Measurements from ENCODE around the gene UBAC2. TPM values are rescaled to one million over a fixed set of nuclear protein-coding genes. Genes with fewer than 3 reads are reported as not detected.
"Not testable (repeated sequence)": the region's sequence is repeated elsewhere in the genome, so short reads cannot be mapped to it uniquely, and the experiment has no call there.

Gene UBAC2
- total and polyA plus RNA-seq, 5 donors from 2014 or later: 62.8 to 122 (median 101) TPM

DNA sequence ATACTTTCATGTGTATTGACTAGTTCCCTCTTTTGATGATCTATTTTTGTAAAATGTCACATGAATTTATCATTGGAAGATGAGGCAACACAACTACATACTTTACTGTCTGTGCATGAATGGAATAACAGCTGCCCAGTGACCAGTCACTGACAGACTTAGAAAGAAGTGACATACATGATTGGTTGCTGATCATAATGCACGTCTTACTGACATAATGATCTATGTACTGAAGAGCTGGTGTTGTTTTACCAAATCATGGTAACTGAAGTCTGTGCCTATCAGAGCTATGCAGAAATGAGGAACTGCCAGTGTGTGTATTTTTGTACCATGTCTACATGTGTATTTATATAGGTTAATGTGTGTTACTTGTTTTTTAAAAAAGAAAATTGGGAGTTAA is 31.1 kb downstream of the UBAC2 start:
- H3K27ac Mint-ChIP-seq: peak overlapping the region; percentile 49 to 86 (median 52)
- Histone ChIP-seq H3K27me3 (ENCODE audit: control insufficient read depth, insufficient read depth, low read length) (no peaks in the 10 kb centered on the region), H3K4me3 (ENCODE audit: low read depth, low read length) (no peak overlapping the region), H3K4me1 (ENCODE audit: control insufficient read depth, insufficient read depth, low read length, poor library complexity, severe bottlenecking) (peaks cover 25% of the 10 kb centered on the region), H3K36me3 (ENCODE audit: control insufficient read depth, insufficient read depth, low read length) (no peaks in the 10 kb centered on the region), H3K9me3 (ENCODE audit: control insufficient read depth in 2 of 2, low read length in 2 of 2) (no peaks in the 10 kb centered on the region), H3K27ac (ENCODE audit: insufficient read depth, low read length, poor library complexity, severe bottlenecking) (peak overlapping the region; percentile 19)
- DNase-seq (no peak), ATAC-seq (ENCODE audit: low read depth in 2 of 2) (peak in 1 of 2 donors; percentile 19)
- no peaks in the 10 kb centered on the region for H3K9me3 Mint-ChIP-seq
- peaks cover 32 to 78% (median 49%) of the 10 kb centered on the region in 4 donors for H3K4me1 Mint-ChIP-seq
- no peaks in the 10 kb centered on the region for H3K27me3 Mint-ChIP-seq
- peaks cover 32% of the 10 kb centered on the region for H3K36me3 Mint-ChIP-seq
- peak overlapping the region in 3 of 4 donors; percentile 17 to 69 (median 40) for H3K4me3 Mint-ChIP-seq

DNA sequence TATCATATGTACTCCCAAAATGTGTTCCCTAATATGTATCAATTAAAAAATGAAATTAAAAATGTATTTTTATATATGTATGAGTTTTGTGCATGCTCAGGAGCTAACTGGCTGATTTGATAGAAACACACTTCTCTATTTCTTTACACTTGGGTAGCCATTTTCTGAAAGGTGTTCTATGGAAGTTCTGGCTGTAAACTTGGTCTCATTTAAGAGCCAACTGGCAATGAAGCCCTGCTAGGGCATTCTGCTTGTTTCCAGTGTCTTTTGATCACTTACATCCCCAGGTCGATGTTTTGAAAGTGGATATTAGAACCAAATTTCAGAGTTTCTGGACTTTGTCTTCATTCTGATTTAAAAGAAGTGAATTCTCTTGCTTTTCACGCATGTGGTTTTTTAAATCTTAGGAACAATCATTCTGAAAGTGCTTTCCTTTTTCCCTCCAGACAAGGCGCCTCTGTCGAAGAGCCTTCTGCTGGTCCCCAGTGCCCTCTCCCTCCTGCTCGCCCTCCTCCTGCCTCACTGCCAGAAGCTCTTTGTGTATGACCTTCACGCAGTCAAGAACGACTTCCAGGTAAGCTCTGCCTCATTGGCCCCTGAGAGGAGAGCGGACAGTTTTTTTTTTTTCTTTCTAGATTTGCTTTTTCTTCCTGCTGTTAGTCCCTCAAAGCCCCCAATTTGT is 37.5 kb downstream of the UBAC2 start:
- H3K9me3 Mint-ChIP-seq: no peaks in the 10 kb centered on the region
- Histone ChIP-seq H3K9me3 (ENCODE audit: control insufficient read depth in 2 of 2, low read length in 2 of 2) (no peaks in the 10 kb centered on the region), H3K4me3 (ENCODE audit: low read depth, low read length) (peak overlapping the region; percentile 79), H3K4me1 (ENCODE audit: control insufficient read depth, insufficient read depth, low read length, poor library complexity, severe bottlenecking) (peaks cover 22% of the 10 kb centered on the region), H3K36me3 (ENCODE audit: control insufficient read depth, insufficient read depth, low read length) (peaks cover 20% of the 10 kb centered on the region), H3K27me3 (ENCODE audit: control insufficient read depth, insufficient read depth, low read length) (no peaks in the 10 kb centered on the region), H3K27ac (ENCODE audit: insufficient read depth, low read length, poor library complexity, severe bottlenecking) (peak overlapping the region; percentile 80)
- ATAC-seq (ENCODE audit: low read depth in 2 of 2) (peak; percentile 81 to 83), DNase-seq (peak; percentile 16 to 66 (median 37))
- H3K27ac Mint-ChIP-seq: peak overlapping the region; percentile 95 to 99 (median 98)
- H3K36me3 Mint-ChIP-seq: peaks cover 32% of the 10 kb centered on the region
- H3K27me3 Mint-ChIP-seq: no peaks in the 10 kb centered on the region
- H3K4me1 Mint-ChIP-seq: peaks cover 38 to 67% (median 46%) of the 10 kb centered on the region in 4 donors
- H3K4me3 Mint-ChIP-seq: peak overlapping the region; percentile 72 to 93 (median 86)

DNA sequence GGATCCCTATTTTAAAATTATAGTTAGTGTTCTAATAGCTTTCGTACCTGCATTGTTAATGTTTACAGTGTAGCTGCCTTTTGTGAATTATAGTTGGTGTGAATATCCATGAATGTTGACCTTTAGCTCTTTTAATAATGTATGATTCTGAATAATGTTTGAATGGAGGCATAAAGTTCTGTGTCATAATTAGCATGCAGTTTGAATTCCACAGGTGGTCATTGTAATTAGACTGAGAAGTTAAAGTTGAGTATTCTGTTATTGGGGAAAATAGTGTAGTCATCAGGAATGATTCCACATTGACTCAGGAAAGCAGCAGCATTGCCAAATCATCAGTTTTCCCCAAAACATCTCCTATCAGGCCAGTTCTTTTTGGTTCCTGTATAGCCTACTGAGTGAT is 45.4 kb downstream of the UBAC2 start:
- Mint-ChIP-seq H3K9me3 (peaks cover 0 to 7% (median 0%) of the 10 kb centered on the region in 7 donors), H3K36me3 (peaks cover 43% of the 10 kb centered on the region), H3K27me3 (no peaks in the 10 kb centered on the region), H3K4me1 (peaks cover 19 to 28% (median 25%) of the 10 kb centered on the region in 4 donors), H3K4me3 (no peak overlapping the region), H3K27ac (peak overlapping the region in 2 of 3 donors; percentile 7 to 42)
- DNase-seq: no peak
- H3K27me3 ChIP-seq (ENCODE audit: control insufficient read depth, insufficient read depth, low read length): no peaks in the 10 kb centered on the region
- H3K27ac ChIP-seq (ENCODE audit: insufficient read depth, low read length, poor library complexity, severe bottlenecking): no peak overlapping the region
- H3K36me3 ChIP-seq (ENCODE audit: control insufficient read depth, insufficient read depth, low read length): peaks cover 34% of the 10 kb centered on the region
- H3K4me3 ChIP-seq (ENCODE audit: low read depth, low read length): no peak overlapping the region
- no peaks in the 10 kb centered on the region for H3K4me1 ChIP-seq (ENCODE audit: control insufficient read depth, insufficient read depth, low read length, poor library complexity, severe bottlenecking)
- ATAC-seq (ENCODE audit: low read depth in 2 of 2): no peak
- H3K9me3 ChIP-seq (ENCODE audit: control insufficient read depth in 2 of 2, low read length in 2 of 2): no peaks in the 10 kb centered on the region

DNA sequence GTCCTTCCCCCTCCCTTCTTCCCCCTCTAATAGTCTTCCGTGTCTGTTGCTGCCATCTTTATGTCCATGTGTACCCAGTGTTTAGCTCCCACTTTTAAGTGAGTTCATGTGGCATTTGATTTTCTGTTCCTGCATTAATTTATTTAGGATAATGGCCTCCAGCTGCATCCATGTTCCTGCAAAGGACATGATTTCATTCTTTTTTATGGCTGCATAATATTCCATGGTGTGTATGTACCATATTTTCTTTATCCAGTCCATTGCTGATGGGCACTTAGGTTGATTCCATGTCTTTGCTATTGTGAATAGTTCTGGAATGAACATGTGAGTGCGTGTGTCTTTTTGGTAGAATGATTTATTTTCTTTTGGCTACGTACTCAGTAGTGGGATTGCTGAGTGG is 48.5 kb downstream of the UBAC2 start:
- peaks cover 12 to 41% (median 28%) of the 10 kb centered on the region in 4 donors for H3K4me1 Mint-ChIP-seq
- H3K9me3 Mint-ChIP-seq; H3K9me3 ChIP-seq (ENCODE audit: control insufficient read depth in 2 of 2, low read length in 2 of 2); H3K4me1 ChIP-seq (ENCODE audit: control insufficient read depth, insufficient read depth, low read length, poor library complexity, severe bottlenecking); H3K4me3 Mint-ChIP-seq; H3K4me3 ChIP-seq (ENCODE audit: low read depth, low read length); ATAC-seq (ENCODE audit: low read depth in 2 of 2); H3K27ac ChIP-seq (ENCODE audit: insufficient read depth, low read length, poor library complexity, severe bottlenecking); H3K27me3 ChIP-seq (ENCODE audit: control insufficient read depth, insufficient read depth, low read length); DNase-seq; H3K27me3 Mint-ChIP-seq: not testable (repeated sequence)
- peaks cover 51% of the 10 kb centered on the region for H3K36me3 Mint-ChIP-seq
- peak overlapping the region in 1 of 3 donors; percentile 78 for H3K27ac Mint-ChIP-seq
- H3K36me3 ChIP-seq (ENCODE audit: control insufficient read depth, insufficient read depth, low read length): peaks cover 36% of the 10 kb centered on the region

DNA sequence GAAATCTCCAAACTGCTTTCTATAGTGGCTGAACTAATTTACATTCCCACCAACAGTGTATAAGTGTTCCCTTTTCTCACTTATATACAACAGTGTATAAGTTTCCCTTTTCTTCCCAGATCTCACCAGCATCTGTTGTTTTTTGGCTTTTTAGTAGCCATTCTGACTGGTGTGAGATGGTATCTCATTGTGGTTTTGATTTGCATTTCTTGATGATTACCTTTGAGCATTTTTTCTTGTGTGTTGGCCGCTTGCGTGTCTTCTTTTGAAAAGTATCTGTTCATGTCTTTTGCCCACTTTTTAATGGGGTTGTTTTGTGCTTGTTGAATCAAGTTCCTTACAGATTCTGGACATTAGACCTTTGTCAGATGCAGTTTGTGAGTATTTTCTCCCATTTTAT is 49.0 kb downstream of the UBAC2 start:
- not testable (repeated sequence) for DNase-seq; H3K4me3 ChIP-seq (ENCODE audit: low read depth, low read length); H3K27ac ChIP-seq (ENCODE audit: insufficient read depth, low read length, poor library complexity, severe bottlenecking); H3K27me3 Mint-ChIP-seq; H3K9me3 ChIP-seq (ENCODE audit: control insufficient read depth in 2 of 2, low read length in 2 of 2); H3K4me1 ChIP-seq (ENCODE audit: control insufficient read depth, insufficient read depth, low read length, poor library complexity, severe bottlenecking); H3K9me3 Mint-ChIP-seq; H3K4me3 Mint-ChIP-seq; ATAC-seq (ENCODE audit: low read depth in 2 of 2); H3K27me3 ChIP-seq (ENCODE audit: control insufficient read depth, insufficient read depth, low read length)
- peaks cover 53% of the 10 kb centered on the region for H3K36me3 Mint-ChIP-seq
- H3K4me1 Mint-ChIP-seq: peaks cover 12 to 43% (median 29%) of the 10 kb centered on the region in 4 donors
- peaks cover 35% of the 10 kb centered on the region for H3K36me3 ChIP-seq (ENCODE audit: control insufficient read depth, insufficient read depth, low read length)
- peak overlapping the region in 2 of 3 donors; percentile 56 to 78 for H3K27ac Mint-ChIP-seq

DNA sequence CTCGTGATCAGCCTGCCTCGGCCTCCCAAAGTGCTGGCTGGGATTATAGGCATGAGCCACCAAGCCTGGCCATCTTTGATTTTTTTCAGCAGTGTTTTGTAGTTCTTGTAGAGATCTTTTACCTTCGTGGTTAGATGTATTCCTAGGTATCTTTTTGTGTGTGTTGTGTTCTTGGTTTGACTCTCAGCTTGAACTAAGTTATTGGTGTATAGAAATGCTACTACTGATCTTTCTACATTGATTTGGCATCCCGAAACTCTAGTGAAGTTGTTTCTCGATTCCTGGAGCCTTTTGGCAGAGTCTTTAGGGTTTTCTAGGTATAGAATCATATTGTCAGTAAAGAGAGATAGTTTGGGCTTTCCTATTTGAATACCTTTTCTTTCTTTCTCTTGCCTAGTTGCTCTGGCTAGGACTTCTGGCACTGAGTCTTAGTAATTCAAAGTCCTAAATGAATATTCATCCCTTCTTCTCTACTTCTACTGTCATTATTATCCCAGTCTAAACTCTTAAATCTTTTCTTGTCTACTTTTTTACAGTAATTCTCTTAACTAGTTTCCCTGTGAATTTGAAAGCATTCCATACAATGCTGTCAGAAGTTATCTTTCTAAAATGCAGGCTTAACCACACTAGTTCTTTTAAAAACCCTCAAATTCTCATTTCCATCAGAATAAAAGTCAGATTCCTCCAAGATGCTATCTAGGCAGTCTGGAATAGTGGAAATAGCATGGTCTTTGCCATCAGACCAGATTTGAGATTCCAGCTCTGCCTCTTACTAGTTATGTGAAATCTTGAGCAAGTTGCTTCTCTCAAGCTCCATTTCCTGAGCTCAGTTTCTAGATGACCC is 50.5 kb downstream of the UBAC2 start:
- no peak overlapping the region for H3K4me3 ChIP-seq (ENCODE audit: low read depth, low read length)
- H3K27me3 Mint-ChIP-seq: no peaks in the 10 kb centered on the region
- H3K4me1 ChIP-seq (ENCODE audit: control insufficient read depth, insufficient read depth, low read length, poor library complexity, severe bottlenecking): peaks cover 12% of the 10 kb centered on the region
- H3K9me3 Mint-ChIP-seq: peaks cover 0 to 7% (median 0%) of the 10 kb centered on the region in 7 donors
- H3K27me3 ChIP-seq (ENCODE audit: control insufficient read depth, insufficient read depth, low read length): no peaks in the 10 kb centered on the region
- DNase-seq (no peak), ATAC-seq (ENCODE audit: low read depth in 2 of 2) (no peak)
- H3K4me1 Mint-ChIP-seq: peaks cover 12 to 59% (median 38%) of the 10 kb centered on the region in 4 donors
- no peak overlapping the region for H3K4me3 Mint-ChIP-seq
- H3K27ac ChIP-seq (ENCODE audit: insufficient read depth, low read length, poor library complexity, severe bottlenecking): no peak overlapping the region
- peak overlapping the region; percentile 2 to 45 (median 25) for H3K27ac Mint-ChIP-seq
- peaks cover 32% of the 10 kb centered on the region for H3K36me3 ChIP-seq (ENCODE audit: control insufficient read depth, insufficient read depth, low read length)
- peaks cover 61% of the 10 kb centered on the region for H3K36me3 Mint-ChIP-seq
- H3K9me3 ChIP-seq (ENCODE audit: control insufficient read depth in 2 of 2, low read length in 2 of 2): no peaks in the 10 kb centered on the region

DNA sequence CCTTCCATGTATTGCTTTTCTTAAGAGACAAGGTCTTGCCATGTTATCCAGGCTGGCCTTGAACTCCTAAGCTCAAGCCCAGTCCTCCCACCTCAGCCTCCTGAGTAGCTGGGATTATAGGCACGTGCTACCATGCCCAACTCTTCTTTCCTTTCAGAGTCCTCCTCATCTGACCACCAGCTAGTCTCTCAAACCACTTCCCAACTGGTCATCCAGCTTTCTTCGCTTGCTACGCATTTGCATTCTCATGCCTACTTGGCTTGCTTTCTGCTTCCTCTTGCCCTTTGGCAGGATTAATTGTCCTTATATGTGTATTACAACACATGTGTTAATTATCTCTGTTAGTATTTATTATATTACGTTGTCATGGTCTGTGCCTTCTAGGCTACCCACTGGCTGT is 51.3 kb downstream of the UBAC2 start:
- H3K27ac Mint-ChIP-seq: peak overlapping the region in 2 of 3 donors; percentile 2 to 38
- Histone ChIP-seq H3K36me3 (ENCODE audit: control insufficient read depth, insufficient read depth, low read length) (peaks cover 27% of the 10 kb centered on the region), H3K4me3 (ENCODE audit: low read depth, low read length) (no peak overlapping the region), H3K27me3 (ENCODE audit: control insufficient read depth, insufficient read depth, low read length) (no peaks in the 10 kb centered on the region), H3K4me1 (ENCODE audit: control insufficient read depth, insufficient read depth, low read length, poor library complexity, severe bottlenecking) (peaks cover 20% of the 10 kb centered on the region), H3K9me3 (ENCODE audit: control insufficient read depth in 2 of 2, low read length in 2 of 2) (no peaks in the 10 kb centered on the region), H3K27ac (ENCODE audit: insufficient read depth, low read length, poor library complexity, severe bottlenecking) (peak overlapping the region; percentile 31)
- ATAC-seq (ENCODE audit: low read depth in 2 of 2) (no peak), DNase-seq (no peak)
- H3K4me3 Mint-ChIP-seq: no peak overlapping the region
- H3K36me3 Mint-ChIP-seq: peaks cover 59% of the 10 kb centered on the region
- peaks cover 0 to 7% (median 0%) of the 10 kb centered on the region in 7 donors for H3K9me3 Mint-ChIP-seq
- no peaks in the 10 kb centered on the region for H3K27me3 Mint-ChIP-seq
- peaks cover 12 to 66% (median 39%) of the 10 kb centered on the region in 4 donors for H3K4me1 Mint-ChIP-seq
